ENCODE data around the gene UNC93B1.
"Not testable (repeated sequence)": the region's sequence is repeated elsewhere in the genome, so short reads cannot be mapped to it uniquely, and the experiment has no call there.

The UNC93B1 gene

DNA sequence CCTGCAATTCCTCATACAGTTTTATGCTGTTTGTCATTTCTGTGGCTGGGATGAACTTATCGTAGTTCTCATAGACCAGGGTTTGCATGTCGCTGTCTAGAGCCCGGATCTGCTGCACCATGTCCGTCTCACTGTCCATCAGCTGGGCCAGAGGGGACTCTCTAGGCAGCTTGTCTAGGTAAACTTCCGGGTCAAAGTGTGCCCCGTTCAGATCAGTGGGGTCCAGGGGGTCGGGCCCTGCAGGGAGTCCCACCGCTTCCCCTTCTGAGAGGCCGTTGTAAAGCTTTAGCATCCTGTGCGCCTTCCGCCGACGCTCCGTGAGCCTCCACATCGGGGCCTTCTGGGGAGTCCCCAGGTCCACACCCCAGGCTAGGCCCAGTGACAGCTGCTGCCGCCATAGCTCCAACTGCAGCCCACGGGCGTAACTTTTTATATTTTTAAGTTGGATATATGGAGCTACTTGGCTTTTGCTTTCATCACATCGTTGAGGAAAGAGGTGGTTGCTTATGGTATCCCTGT is 38.0 kb downstream of the UNC93B1 start:
- H3K27me3 ChIP-seq (ENCODE audit: insufficient read depth, poor library complexity, severe bottlenecking); DNase-seq (ENCODE audit: low read depth in 1 of 2, low spot score in 1 of 2); H3K27ac ChIP-seq (replicated peaks); H3K4me3 ChIP-seq (replicated peaks; ENCODE audit: insufficient read depth, low read length): not testable (repeated sequence)

GRCh38 chr11:67964746-67965145 is 39.2 kb downstream of the UNC93B1 start:
- H3K27me3 ChIP-seq (ENCODE audit: insufficient read depth, poor library complexity, severe bottlenecking); H3K4me3 ChIP-seq (replicated peaks; ENCODE audit: insufficient read depth, low read length): not testable (repeated sequence)

DNA sequence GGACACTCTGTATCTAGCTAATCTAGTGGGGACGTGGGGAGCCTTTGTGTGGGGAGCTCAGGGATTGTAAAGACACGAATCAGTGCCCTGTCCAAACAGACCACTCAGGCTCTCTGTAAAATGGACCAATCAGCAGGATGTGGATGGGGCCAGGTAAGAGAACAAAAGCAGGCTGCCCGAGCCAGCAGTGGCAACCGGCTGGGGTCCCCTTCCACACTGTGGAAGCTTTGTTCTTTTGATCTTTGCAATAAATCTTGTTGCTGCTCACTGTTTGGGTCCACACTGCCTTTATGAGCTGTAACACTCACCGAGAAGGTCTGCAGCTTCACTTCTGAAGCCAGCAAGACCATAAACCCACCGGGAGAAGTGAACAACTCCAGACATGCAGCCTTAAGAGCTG is 40.0 kb downstream of the UNC93B1 start:
- H3K27me3 ChIP-seq (ENCODE audit: insufficient read depth, poor library complexity, severe bottlenecking); H3K27ac ChIP-seq (replicated peaks); DNase-seq (ENCODE audit: low read depth in 1 of 2, low spot score in 1 of 2); H3K4me3 ChIP-seq (replicated peaks; ENCODE audit: insufficient read depth, low read length): not testable (repeated sequence)

More at GRCh38 chr11:67964746-67965145, 39.2 kb downstream of the UNC93B1 start:
- not testable (repeated sequence) for DNase-seq (ENCODE audit: low read depth in 1 of 2, low spot score in 1 of 2); H3K27ac ChIP-seq (replicated peaks)

GRCh38 chr11:67963217-67963616 is 40.7 kb downstream of the UNC93B1 start:
- not testable (repeated sequence) for DNase-seq (ENCODE audit: low read depth in 1 of 2, low spot score in 1 of 2); H3K4me3 ChIP-seq (replicated peaks; ENCODE audit: insufficient read depth, low read length); H3K27me3 ChIP-seq (ENCODE audit: insufficient read depth, poor library complexity, severe bottlenecking); H3K27ac ChIP-seq (replicated peaks)

GRCh38 chr11:67956236-67956635 is 47.7 kb downstream of the UNC93B1 start:
- not testable (repeated sequence) for H3K4me3 ChIP-seq (replicated peaks; ENCODE audit: insufficient read depth, low read length); H3K27ac ChIP-seq (replicated peaks); DNase-seq (ENCODE audit: low read depth in 1 of 2, low spot score in 1 of 2)
- peaks cover 18% of the 10 kb centered on the region for H3K27me3 ChIP-seq (ENCODE audit: insufficient read depth, poor library complexity, severe bottlenecking)

DNA sequence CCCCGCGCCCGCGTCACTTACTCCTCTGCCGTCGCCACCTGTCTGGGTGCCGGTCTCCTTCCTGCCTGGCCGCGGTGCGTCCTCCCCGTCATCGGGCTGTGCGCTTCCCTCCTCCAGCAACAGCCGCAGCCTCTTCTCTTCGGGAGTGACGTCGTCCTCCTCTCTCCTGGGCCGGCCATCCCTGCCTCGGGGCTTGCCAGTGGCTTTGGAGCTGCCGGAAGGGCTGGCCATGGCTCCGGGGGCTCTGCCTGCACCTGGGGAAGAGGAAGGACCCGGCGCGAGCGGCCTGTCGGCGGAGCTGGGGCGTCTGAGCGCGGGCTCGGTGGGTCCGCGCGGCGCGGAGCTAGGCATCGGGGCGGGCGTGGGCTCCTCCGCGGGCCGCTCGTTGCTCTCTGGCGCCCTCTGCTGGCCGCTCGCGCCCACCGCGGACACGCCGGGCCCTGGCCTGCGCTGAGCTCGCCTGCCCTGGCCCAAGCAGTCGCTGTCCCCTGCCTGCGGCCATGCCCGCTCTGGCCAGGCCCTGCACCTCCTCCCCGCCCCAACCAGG is 48.4 kb downstream of the UNC93B1 start:
- H3K27ac ChIP-seq (replicated peaks) = not testable (repeated sequence)
- DNase-seq (ENCODE audit: low read depth in 1 of 2, low spot score in 1 of 2) = peak; percentile 43 to 56
- TF ChIP-seq, protein P1, sequence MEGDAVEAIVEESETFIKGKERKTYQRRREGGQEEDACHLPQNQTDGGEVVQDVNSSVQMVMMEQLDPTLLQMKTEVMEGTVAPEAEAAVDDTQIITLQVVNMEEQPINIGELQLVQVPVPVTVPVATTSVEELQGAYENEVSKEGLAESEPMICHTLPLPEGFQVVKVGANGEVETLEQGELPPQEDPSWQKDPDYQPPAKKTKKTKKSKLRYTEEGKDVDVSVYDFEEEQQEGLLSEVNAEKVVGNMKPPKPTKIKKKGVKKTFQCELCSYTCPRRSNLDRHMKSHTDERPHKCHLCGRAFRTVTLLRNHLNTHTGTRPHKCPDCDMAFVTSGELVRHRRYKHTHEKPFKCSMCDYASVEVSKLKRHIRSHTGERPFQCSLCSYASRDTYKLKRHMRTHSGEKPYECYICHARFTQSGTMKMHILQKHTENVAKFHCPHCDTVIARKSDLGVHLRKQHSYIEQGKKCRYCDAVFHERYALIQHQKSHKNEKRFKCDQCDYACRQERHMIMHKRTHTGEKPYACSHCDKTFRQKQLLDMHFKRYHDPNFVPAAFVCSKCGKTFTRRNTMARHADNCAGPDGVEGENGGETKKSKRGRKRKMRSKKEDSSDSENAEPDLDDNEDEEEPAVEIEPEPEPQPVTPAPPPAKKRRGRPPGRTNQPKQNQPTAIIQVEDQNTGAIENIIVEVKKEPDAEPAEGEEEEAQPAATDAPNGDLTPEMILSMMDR (IDR thresholded peaks at IDR 0.05; ENCODE audit: insufficient read depth, low read length) = peak; percentile 15
- Histone ChIP-seq H3K27me3 (ENCODE audit: insufficient read depth, poor library complexity, severe bottlenecking) (peaks cover 17% of the 10 kb centered on the region), H3K4me3 (replicated peaks; ENCODE audit: insufficient read depth, low read length) (peak overlapping the region; percentile 32)

DNA sequence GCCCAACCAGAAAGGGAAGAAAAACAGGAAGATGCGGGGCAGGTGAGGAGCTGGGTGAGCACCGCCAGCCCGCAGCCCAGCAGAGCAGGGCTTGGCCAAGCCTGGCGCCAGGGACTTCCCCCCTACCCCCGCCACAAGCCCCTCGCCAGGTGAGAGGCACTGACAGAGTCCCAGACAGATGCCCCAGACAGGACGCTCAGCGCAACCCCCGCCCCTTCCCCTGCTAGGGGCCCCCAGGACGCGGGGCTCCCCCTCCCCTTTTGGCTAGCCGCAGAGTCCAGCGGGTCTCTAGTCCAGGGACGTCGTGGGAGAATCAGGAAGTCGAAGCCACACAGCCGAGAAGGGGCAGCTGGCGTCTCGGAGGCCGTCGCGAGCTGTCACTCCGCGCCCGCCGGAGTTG is 48.9 kb downstream of the UNC93B1 start:
- not testable (repeated sequence) for DNase-seq (ENCODE audit: low read depth in 1 of 2, low spot score in 1 of 2); H3K27ac ChIP-seq (replicated peaks)
- Histone ChIP-seq H3K4me3 (replicated peaks; ENCODE audit: insufficient read depth, low read length) (peak overlapping the region; percentile 32; the same call in 1 of the 2 replicates), H3K27me3 (ENCODE audit: insufficient read depth, poor library complexity, severe bottlenecking) (peaks cover 16% of the 10 kb centered on the region)

DNA sequence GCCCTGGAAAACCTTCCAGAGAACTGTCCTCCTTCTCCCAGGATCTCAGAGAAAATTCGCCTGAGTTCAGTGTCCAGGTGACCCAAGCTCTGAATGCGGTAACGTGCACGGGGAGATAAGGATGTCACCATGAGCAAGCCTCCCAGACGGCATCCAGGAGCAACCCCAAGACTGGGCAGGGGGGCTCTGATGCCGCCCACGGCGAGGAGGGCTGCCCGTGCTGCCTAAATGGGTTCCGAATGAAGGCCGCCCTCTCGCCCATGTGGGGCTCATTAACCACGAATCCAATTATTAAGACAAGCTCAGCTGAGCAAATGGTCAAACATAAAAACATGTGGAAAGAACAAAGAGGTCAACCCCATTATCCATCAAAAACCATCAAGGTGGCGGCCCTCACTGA is 49.6 kb downstream of the UNC93B1 start:
- H3K27ac ChIP-seq (replicated peaks); DNase-seq (ENCODE audit: low read depth in 1 of 2, low spot score in 1 of 2); H3K4me3 ChIP-seq (replicated peaks; ENCODE audit: insufficient read depth, low read length): not testable (repeated sequence)
- peaks cover 16% of the 10 kb centered on the region for H3K27me3 ChIP-seq (ENCODE audit: insufficient read depth, poor library complexity, severe bottlenecking)

- DNase-seq (ENCODE audit: low read depth in 1 of 2, low spot score in 1 of 2); H3K4me3 ChIP-seq (replicated peaks; ENCODE audit: insufficient read depth, low read length); H3K27ac ChIP-seq (replicated peaks): not testable (repeated sequence)
- H3K27me3 ChIP-seq (ENCODE audit: insufficient read depth, poor library complexity, severe bottlenecking) = peaks cover 12% of the 10 kb centered on the region
Observed at GRCh38 chr11:67950705-67951104, 53.2 kb downstream of the UNC93B1 start.

DNA sequence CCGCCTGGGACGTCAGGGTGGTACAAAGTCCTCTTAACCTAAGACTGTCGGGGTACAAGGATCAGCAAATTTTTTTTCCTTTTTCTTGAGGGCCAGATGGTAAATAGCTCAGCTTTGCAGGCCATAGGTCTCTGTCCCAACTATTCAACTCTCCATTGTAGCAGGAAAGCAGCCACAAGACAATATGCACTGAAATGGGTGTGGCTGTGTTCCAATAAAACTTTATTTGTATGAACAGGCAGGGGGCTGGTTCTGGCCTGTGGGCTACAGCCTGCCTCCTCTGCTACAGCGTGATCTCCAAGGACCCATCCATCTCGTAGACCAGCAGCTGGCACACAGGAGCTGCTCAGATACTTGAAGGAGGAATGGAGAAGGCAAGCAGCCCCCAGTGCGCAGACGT is 56.1 kb downstream of the UNC93B1 start:
- not testable (repeated sequence) for H3K27me3 ChIP-seq (ENCODE audit: insufficient read depth, poor library complexity, severe bottlenecking); H3K4me3 ChIP-seq (replicated peaks; ENCODE audit: insufficient read depth, low read length); H3K27ac ChIP-seq (replicated peaks); DNase-seq (ENCODE audit: low read depth in 1 of 2, low spot score in 1 of 2)

DNA sequence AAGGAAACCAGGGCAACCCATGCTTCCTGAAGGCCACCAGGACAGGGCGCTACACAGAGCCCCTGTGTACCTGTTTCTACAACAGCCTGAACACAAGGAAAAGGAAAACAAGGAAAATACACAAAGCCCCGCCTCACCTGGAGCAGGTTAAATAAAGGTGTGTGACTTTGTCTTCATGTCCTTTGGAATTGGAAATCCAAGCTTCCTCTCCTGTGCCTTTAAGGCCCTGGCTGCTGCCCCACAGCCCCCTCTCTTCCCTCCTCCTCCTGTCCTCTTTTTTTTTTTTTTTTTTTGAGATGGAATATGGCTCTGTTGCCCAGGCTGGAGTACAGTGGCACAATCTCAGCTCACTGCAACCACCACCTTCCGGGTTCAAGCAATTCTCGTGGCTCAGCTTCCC is 57.5 kb downstream of the UNC93B1 start:
- not testable (repeated sequence) for H3K27ac ChIP-seq (replicated peaks); H3K4me3 ChIP-seq (replicated peaks; ENCODE audit: insufficient read depth, low read length); DNase-seq (ENCODE audit: low read depth in 1 of 2, low spot score in 1 of 2); H3K27me3 ChIP-seq (ENCODE audit: insufficient read depth, poor library complexity, severe bottlenecking)

DNA sequence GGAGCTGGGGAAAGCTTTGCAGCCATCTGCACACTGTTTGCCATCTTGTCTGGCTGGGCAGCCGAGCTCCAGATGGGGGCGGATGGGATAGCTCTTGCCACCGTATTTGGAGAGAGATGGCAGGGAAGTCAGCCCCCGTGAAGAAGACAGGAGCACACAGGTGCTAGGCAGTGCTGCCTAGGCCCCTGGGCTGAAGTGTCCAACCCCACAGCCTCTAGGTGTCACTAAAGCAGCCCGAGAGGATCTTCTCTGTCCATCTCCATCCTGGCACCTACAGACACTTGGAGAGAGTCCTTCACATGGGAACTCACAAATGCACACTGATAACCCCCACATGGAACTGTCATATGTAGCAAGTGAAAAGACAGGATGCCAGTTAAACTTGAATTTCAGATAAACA is 60.5 kb downstream of the UNC93B1 start:
- not testable (repeated sequence) for H3K27me3 ChIP-seq (ENCODE audit: insufficient read depth, poor library complexity, severe bottlenecking); DNase-seq (ENCODE audit: low read depth in 1 of 2, low spot score in 1 of 2); H3K4me3 ChIP-seq (replicated peaks; ENCODE audit: insufficient read depth, low read length)

More for the DNA sequence above, 60.5 kb downstream of the UNC93B1 start:
- H3K27ac ChIP-seq (replicated peaks) = not testable (repeated sequence)

All from HL-60 (cell line).